ENCODE measurements around the gene NKAPL.
A peak's percentile ranks its signal among the peaks of the same experiment; 100 is the strongest.

NKAPL gene

DNA sequence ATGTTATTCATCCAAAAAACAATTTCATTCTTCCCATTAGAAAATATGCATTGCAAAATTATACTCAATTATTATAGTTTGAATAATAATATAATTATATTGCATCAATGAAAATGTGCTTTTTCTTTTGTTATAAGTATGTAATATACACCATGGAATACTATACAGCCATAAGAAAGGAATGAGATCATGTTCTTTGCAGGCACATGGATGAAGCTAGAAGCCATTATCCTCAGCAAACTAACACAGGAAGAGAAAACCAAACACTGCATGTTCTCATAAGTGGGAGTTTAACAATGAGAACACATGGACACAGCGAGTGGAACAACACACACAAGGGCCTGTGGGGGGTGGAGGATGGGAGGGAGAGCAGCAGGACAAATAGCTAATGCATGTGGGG is 2.1 kb upstream of the NKAPL start:
- DNase-seq (ENCODE audit: low spot score) = no peak
- H3K4me3 Mint-ChIP-seq = no peak overlapping the region
- peaks cover 12% of the 10 kb centered on the region for H3K4me1 Mint-ChIP-seq (ENCODE audit: low read depth)
- H3K36me3 Mint-ChIP-seq (ENCODE audit: low read depth) = peaks cover 12% of the 10 kb centered on the region
- H3K27ac Mint-ChIP-seq = no peak overlapping the region
- peaks cover 3% of the 10 kb centered on the region for H3K27me3 Mint-ChIP-seq (ENCODE audit: low read depth)
- peaks cover 15% of the 10 kb centered on the region for H3K9me3 Mint-ChIP-seq

DNA sequence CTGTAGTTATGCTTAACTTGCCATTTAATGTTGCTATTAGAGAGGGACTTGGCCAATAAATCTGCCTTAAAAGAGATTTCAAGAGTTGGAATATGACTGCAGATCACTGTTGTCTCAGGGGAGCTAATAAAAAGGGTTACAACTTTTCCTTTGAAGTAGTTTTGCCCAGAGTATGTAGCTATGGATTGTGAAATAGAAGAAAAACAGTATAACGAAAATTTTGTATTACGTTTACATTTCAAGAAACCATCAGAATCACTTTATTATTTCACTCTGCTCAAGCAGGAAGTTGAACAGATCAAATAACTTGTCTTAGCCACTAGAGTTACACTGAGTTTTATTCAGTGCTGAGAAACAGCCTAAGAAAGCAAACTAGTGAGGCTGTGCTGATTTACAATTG is 4.8 kb downstream of the NKAPL start:
- Mint-ChIP-seq H3K27me3 (ENCODE audit: low read depth) (peaks cover 17% of the 10 kb centered on the region), H3K9me3 (peaks cover under 1% of the 10 kb centered on the region), H3K4me1 (ENCODE audit: low read depth) (peaks cover 15% of the 10 kb centered on the region), H3K36me3 (ENCODE audit: low read depth) (peaks cover 1% of the 10 kb centered on the region), H3K27ac (no peak overlapping the region), H3K4me3 (no peak overlapping the region)
- no peak for DNase-seq (ENCODE audit: low spot score)

DNA sequence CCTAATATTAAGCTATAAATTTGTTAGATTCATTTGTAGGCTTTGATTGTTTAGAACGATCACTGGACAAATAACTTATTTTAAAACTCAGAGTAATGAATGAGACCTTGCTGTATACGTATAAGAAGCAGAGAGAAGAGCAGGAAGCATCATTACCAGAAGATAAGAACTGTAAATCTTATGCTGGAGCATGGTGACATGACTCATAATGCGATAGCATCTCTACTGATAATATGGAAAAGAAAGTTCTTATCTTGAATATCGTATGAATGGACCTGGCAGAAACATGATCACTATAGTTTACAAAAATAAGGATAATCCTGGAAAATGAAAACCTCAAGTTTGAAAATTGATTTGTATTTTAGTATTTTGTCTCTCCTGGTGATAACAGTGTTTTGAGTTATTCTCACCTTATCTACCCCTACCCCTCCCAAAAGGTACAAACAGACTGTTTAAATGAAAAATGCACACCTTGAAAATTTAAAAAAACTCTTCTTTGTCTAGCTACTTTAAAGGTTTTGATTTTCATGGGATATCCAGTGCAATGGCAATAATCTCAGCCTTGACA is 5.8 kb downstream of the NKAPL start:
- Mint-ChIP-seq H3K27me3 (ENCODE audit: low read depth) (peaks cover 17% of the 10 kb centered on the region), H3K9me3 (no peaks in the 10 kb centered on the region), H3K4me3 (no peak overlapping the region), H3K36me3 (ENCODE audit: low read depth) (no peaks in the 10 kb centered on the region), H3K4me1 (ENCODE audit: low read depth) (peaks cover 17% of the 10 kb centered on the region), H3K27ac (no peak overlapping the region)
- no peak for DNase-seq (ENCODE audit: low spot score)

DNA sequence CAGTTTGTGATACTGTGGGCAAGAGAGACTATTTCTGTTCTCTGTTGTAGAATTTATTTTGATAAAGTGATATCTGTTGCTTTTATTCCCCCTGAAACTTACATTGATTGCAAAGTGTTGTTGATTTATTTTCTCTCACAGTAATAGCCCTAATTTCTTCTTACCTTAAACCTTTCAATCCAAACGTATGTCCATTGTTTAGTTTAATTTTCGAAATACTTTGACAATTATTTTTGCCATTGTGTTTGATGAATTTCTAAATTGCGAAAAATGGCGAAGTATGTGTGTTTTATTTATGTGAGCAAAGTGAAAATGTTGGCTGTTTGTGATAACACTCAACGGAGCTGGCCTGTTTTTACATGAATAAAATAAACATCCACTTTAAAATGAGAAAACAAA is 7.5 kb downstream of the NKAPL start:
- Mint-ChIP-seq H3K27me3 (ENCODE audit: low read depth) (peaks cover 15% of the 10 kb centered on the region), H3K36me3 (ENCODE audit: low read depth) (no peaks in the 10 kb centered on the region), H3K4me1 (ENCODE audit: low read depth) (peaks cover 19% of the 10 kb centered on the region), H3K27ac (no peak overlapping the region), H3K4me3 (no peak overlapping the region), H3K9me3 (no peaks in the 10 kb centered on the region)
- DNase-seq (ENCODE audit: low spot score) = no peak

DNA sequence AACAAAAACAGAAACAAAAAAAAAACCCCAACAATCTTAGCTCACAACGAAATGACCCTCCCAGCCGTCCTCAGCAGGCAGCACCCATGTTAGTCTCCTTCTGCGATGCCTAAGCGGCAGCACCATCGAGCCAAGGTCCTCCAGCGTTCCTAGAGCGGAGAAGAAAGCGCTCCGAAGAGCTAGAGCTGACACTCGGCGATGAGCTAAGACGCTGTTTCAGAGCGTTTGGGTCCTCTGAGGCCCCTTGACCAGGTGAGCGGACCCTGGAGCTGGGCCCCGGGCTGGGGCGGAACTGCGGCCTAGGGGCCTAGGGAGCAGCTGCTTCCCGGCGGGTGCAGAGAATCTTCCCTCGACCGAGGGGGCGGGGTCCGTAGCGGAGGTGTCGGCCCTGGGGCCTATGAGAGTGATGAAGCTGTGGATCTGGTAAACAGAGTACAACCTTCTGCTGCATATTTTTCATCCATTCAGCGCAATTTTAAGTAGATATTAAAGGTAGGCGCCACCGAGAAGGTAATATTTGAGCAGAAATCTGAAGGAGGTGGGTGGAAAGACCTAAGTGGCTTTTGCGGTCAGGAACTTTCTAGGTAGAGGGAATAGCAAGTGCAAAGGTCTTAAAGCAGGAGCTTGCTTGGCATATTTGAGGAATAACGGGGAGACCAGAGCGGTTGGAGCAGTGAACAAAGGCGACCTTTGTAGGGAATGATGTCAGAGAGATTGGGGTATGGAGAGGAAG is 8.0 kb downstream of the NKAPL start, which contains the start of gene ZSCAN26:
Gene ZSCAN26 (plus strand): TSS at position 182 of the 733 bp plus-strand sequence. CDS start 4,777 bp downstream, outside the sequence.
- Mint-ChIP-seq H3K36me3 (ENCODE audit: low read depth) (no peaks in the 10 kb centered on the region), H3K4me1 (ENCODE audit: low read depth) (peaks cover 19% of the 10 kb centered on the region), H3K9me3 (no peaks in the 10 kb centered on the region), H3K27ac (peak within 1 kb of the TSS; percentile 50), H3K27me3 (ENCODE audit: low read depth) (peaks cover 13% of the 10 kb centered on the region), H3K4me3 (no peak within 1 kb of the TSS)
- peak; percentile 77 for DNase-seq (ENCODE audit: low spot score)

DNA sequence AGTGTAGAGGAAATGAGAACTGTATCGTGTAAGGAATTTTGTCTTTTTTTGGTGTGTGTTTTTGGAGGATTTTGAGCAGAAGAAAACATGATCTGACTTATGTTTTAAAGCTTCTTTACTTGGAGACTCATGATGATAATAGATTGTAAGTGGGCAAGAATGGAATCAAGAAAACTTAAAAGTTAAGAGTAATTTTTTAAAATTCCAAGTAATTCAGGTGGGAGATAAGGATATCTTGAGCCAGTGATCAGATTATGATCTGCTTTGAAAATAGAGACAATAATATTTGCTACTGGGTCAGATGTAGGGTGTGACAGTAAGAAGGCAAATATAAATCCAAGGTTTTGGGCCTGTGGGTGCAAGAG is 8.6 kb downstream of the NKAPL start:
- H3K27me3 Mint-ChIP-seq (ENCODE audit: low read depth) = peaks cover 12% of the 10 kb centered on the region
- H3K27ac Mint-ChIP-seq = no peak overlapping the region
- H3K4me3 Mint-ChIP-seq = no peak overlapping the region
- H3K4me1 Mint-ChIP-seq (ENCODE audit: low read depth) = peaks cover 19% of the 10 kb centered on the region
- no peak for DNase-seq (ENCODE audit: low spot score)
- H3K9me3 Mint-ChIP-seq = no peaks in the 10 kb centered on the region
- H3K36me3 Mint-ChIP-seq (ENCODE audit: low read depth) = peaks cover under 1% of the 10 kb centered on the region

DNA sequence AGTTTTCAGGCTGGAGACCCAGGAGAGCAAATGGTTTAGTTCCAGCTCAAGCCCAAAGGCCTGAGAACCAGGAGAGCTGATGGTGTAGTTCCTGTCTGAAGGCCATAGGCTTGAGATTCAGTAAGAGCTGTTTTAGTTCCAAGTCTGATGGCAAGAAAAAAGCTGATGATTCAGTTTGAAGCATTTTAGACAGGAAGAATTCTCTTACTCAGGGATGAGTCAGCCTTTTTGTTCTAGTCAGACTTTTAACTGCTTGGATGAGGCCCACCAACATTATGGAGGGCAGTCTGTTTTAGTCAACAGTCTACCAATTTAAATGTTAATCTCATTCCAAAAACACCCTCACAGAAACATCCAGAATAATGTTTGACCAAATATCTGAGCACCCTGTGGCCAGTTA is 10.4 kb downstream of the NKAPL start:
- Mint-ChIP-seq H3K27me3 (ENCODE audit: low read depth) (peaks cover 2% of the 10 kb centered on the region), H3K9me3 (no peaks in the 10 kb centered on the region), H3K36me3 (ENCODE audit: low read depth) (peaks cover 8% of the 10 kb centered on the region), H3K27ac (no peak overlapping the region), H3K4me3 (no peak overlapping the region), H3K4me1 (ENCODE audit: low read depth) (peaks cover 15% of the 10 kb centered on the region)
- no peak for DNase-seq (ENCODE audit: low spot score)

DNA sequence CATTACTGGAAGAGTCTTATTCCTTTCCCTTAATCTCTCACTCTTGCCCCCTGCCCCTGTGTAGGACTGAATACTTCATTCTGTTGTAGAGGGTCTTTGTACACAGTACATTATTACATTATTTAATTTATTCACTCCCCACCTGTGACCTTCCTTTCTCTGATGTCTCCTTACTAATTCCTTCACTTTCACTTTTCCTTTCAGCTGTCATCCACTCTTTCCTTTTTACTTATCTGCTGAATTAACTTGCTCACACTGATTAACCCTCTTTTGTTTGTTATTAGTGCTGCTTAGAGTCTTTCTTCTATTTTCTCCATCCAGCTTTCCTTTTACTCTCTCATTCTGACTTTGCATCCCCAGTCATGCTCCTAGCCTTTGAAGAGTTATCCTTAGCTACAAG is 15.8 kb downstream of the NKAPL start:
- Mint-ChIP-seq H3K36me3 (ENCODE audit: low read depth) (peaks cover 28% of the 10 kb centered on the region), H3K27me3 (ENCODE audit: low read depth) (no peaks in the 10 kb centered on the region), H3K9me3 (no peaks in the 10 kb centered on the region), H3K27ac (peak overlapping the region; percentile 12), H3K4me3 (no peak overlapping the region), H3K4me1 (ENCODE audit: low read depth) (peaks cover 9% of the 10 kb centered on the region)
- DNase-seq (ENCODE audit: low spot score) = no peak

DNA sequence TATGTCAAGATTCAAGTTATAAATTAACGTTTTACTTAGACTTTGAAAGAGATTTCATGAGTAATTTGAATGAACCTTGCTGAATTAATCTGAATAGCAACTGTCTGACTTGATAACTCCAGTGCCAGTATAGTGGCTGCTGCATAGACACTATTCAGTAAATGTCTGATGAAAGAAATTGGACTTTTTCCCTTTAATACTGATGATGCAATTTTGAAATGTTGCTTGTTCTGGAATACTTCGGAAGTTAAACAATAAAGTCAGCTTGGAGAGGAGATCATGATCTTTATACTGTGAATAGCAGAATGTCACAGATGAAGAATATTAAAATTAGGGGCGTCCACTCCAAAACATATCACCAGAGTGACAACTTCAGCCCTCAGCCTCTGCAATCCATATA is 18.6 kb downstream of the NKAPL start:
- Mint-ChIP-seq H3K36me3 (ENCODE audit: low read depth) (peaks cover 28% of the 10 kb centered on the region), H3K27me3 (ENCODE audit: low read depth) (no peaks in the 10 kb centered on the region), H3K4me1 (ENCODE audit: low read depth) (peaks cover 19% of the 10 kb centered on the region), H3K4me3 (no peak overlapping the region), H3K9me3 (no peaks in the 10 kb centered on the region), H3K27ac (no peak overlapping the region)
- no peak for DNase-seq (ENCODE audit: low spot score)

DNA sequence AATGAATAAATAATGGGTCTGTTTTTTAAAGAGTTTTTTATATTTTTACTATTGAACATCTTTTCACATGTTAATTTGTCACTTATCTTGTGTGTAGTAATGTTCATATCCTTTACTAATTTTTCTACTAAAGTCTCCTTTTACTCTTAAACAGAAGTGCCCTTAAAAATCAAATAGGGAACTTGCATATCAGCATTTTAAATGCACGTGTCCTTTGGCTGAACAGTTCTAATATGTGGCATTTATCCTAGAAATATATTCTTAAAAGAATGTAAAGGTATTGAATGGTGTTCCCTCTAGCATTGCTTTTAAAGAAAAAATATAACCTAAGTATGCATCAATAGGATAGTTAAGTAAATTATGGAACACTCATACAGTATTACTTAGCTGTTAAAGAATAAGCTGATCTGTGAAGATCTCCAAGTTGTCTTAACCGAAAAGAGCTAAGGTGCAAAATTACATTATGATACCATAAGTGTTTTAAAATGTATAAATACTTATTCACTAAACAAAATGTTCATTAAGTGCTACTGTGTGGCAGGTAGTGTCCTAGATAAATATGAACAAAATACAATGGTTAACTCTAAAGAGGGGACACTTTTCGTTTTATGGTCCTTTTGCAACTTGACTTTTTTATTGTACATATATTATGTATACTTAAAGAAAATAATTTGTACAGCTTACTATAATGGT is 21.6 kb downstream of the NKAPL start:
- Mint-ChIP-seq H3K27ac (no peak overlapping the region), H3K36me3 (ENCODE audit: low read depth) (peaks cover 21% of the 10 kb centered on the region), H3K9me3 (no peaks in the 10 kb centered on the region), H3K4me1 (ENCODE audit: low read depth) (peaks cover 14% of the 10 kb centered on the region), H3K4me3 (peak overlapping the region; percentile 88), H3K27me3 (ENCODE audit: low read depth) (no peaks in the 10 kb centered on the region)
- DNase-seq (ENCODE audit: low spot score) = no peak

DNA sequence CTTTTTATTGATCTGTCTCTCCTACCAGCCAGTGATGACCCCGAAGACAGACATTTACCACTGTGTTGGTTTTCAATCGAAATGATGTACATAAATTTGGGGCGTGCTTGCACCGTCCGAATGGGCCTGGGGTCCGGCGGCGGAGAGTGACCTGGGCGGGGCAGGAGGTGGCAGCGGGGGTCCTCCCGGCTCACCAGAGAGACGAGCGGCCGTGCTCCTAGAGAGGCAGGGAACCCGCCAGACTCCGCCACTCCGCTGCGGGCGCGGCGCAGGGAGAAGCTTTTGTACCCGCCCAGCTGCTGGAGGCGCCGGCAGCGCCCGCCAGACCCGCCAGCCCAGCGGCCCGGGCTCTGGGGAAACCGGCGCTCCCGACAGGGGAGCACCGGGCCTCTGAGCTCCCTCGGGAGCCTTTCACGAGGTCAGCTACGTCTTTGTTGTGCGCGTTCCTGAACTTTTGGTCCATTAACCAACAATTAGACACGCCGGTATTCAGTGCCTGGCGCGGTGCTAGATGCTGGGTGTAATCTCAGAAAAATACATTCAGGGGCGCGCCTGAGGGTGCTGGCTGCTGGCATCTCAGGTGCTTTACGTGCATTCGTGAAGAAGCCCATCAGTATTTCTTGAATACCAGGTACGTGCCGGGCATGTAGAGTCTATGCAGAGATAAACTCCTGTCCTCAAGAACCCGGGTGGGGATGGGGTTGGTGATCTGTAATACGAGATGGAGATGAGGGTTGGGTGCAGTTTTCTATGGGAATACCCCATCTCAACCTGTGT is 22.4 kb downstream of the NKAPL start, which contains the start of gene PGBD1:
Gene PGBD1 (plus strand): TSS at position 285 of the 777 bp plus-strand sequence. CDS start 2,242 bp downstream, outside the sequence.
- H3K27ac Mint-ChIP-seq = no peak within 1 kb of the TSS
- peak; percentile 55 for DNase-seq (ENCODE audit: low spot score)
- peaks cover 14% of the 10 kb centered on the region for H3K4me1 Mint-ChIP-seq (ENCODE audit: low read depth)

DNA sequence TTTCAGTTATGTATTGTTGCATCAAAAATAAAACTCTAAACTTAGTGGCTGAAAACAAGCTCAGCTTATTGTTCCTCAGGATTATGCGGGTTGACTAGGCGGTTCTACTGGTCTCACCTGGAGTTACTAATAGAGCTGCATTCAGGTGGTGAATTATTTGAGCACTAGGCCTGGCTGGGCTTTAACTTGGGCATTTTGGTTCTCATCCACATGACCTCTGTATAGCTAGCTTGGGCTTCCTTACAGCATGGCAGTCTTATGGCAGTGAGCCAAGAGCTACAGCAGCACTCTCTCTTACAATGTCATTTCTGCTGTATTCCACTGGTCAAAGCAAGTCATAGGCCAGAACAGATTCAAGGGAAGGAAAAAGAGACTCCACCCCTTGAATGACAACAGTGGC is 23.8 kb downstream of the NKAPL start:
- Mint-ChIP-seq H3K4me3 (no peak overlapping the region), H3K4me1 (ENCODE audit: low read depth) (peaks cover 14% of the 10 kb centered on the region), H3K27ac (no peak overlapping the region), H3K27me3 (ENCODE audit: low read depth) (no peaks in the 10 kb centered on the region), H3K36me3 (ENCODE audit: low read depth) (peaks cover 15% of the 10 kb centered on the region), H3K9me3 (no peaks in the 10 kb centered on the region)
- DNase-seq (ENCODE audit: low spot score) = no peak

More for the DNA sequence above, 22.4 kb downstream of the NKAPL start, which contains the start of gene PGBD1:
- H3K36me3 Mint-ChIP-seq (ENCODE audit: low read depth) = peaks cover 15% of the 10 kb centered on the region
- peak within 1 kb of the TSS; percentile 88 for H3K4me3 Mint-ChIP-seq
- no peaks in the 10 kb centered on the region for H3K9me3 Mint-ChIP-seq
- H3K27me3 Mint-ChIP-seq (ENCODE audit: low read depth) = no peaks in the 10 kb centered on the region

DNA sequence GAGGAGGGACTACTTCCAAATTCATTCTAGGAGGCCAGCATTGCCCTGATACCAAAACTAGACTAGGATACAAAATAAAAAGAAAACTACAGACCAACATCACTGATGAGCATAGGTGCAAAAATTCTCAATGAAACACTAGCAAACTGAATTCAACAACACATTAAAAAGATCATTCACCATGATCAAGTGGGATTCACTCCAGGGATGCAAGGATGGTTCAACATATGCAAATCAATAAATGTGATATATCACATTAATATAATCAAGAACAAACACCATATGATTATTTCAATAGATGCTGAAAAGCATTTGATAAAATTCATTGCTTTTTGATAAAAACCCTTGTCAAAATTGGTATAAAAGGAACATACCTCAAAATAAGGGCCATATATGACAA is 32.5 kb downstream of the NKAPL start:
- no peaks in the 10 kb centered on the region for H3K4me1 Mint-ChIP-seq (ENCODE audit: low read depth)
- no peak overlapping the region for H3K27ac Mint-ChIP-seq
- H3K9me3 Mint-ChIP-seq = peaks cover 7% of the 10 kb centered on the region
- no peak overlapping the region for H3K4me3 Mint-ChIP-seq
- H3K27me3 Mint-ChIP-seq (ENCODE audit: low read depth) = no peaks in the 10 kb centered on the region
- peaks cover 13% of the 10 kb centered on the region for H3K36me3 Mint-ChIP-seq (ENCODE audit: low read depth)
- no peak for DNase-seq (ENCODE audit: low spot score)
